Effector memory CD8-positive, alpha-beta T cell (primary cell): ENCODE measurements around the gene FAM83E.

Source experiments
- ATAC-seq: fragments of 150-1000 bp; cut with Tn5 transposase; replicated peaks from 2 replicates; pipeline ENCODE4 v1.10.0; 2021; ENCODE audit warnings: mild to moderate bottlenecking, moderate library complexity
- DNase-seq, 3 experiments: peaks; one replicate each; pipeline ENCODE4 v3.0.0; 2021
- H3K27ac Mint-ChIP-seq, 2 donors: one replicate each; pipeline ENCODE4 v1.8.0; 2022; ENCODE audit warnings: mild to moderate bottlenecking in 2 of 2, mixed read lengths in 2 of 2, moderate library complexity in 2 of 2
- H3K27me3 Mint-ChIP-seq, 2 donors: one replicate each; pipeline ENCODE4 v1.8.0; 2022; ENCODE audit warnings: mixed read lengths in 2 of 2
- H3K36me3 Mint-ChIP-seq: one replicate; pipeline ENCODE4 v1.8.0; 2022; ENCODE audit warnings: mild to moderate bottlenecking, moderate library complexity, mixed read lengths; ENCODE audit not compliant: insufficient read depth
- H3K4me1 Mint-ChIP-seq, 2 donors: one replicate each; pipeline ENCODE4 v1.8.0; 2022; ENCODE audit warnings: low read depth in 2 of 2, mixed read lengths in 2 of 2
- H3K4me3 Mint-ChIP-seq, 2 donors: one replicate each; pipeline ENCODE4 v1.8.0; 2022; ENCODE audit warnings: mild to moderate bottlenecking in 2 of 2, mixed read lengths in 2 of 2, moderate library complexity in 2 of 2
- H3K9me3 Mint-ChIP-seq, 2 donors: one replicate each; pipeline ENCODE4 v1.8.0; 2022; ENCODE audit warnings: mixed read lengths in 2 of 2

The FAM83E gene

DNA sequence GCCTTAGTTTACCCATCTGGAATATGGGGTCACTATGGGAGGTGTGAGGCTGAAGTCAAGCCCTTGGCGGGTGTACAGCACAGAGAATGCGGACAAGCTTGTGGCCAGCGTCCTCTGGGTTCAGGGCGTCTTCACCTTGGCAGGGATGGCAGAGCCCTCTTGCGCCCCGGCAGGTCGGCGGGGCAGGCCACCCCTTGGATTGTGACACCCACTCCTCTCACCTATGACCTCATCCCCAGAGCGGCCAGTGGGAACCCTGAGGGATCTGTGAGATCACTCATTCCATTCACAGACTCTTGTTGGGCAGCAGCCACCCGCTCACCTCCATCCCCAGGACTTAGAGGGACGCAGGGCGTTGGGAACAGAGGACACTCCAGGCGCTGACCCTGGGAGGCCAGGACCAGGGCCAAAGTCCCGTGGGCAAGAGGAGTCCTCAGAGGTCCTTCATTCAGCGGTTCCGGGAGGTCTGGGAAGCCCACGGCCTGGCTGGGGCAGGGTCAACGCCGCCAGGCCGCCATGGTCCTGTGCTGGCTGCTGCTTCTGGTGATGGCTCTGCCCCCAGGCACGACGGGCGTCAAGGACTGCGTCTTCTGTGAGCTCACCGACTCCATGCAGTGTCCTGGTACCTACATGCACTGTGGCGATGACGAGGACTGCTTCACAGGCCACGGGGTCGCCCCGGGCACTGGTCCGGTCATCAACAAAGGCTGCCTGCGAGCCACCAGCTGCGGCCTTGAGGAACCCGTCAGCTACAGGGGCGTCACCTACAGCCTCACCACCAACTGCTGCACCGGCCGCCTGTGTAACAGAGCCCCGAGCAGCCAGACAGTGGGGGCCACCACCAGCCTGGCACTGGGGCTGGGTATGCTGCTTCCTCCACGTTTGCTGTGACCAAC, 8.2 kb downstream of the FAM83E start, which contains the start of gene SPACA4:
TSS of gene SPACA4 (plus strand) at position 280 of the 896 bp plus-strand sequence. CDS start at position 517, 237 bp downstream.
- no peaks in the 10 kb centered on the region for H3K27me3 Mint-ChIP-seq
- no peak within 1 kb of the TSS for H3K27ac Mint-ChIP-seq
- H3K9me3 Mint-ChIP-seq: no peaks in the 10 kb centered on the region
- DNase-seq: no peak
- no peak within 1 kb of the TSS for H3K4me3 Mint-ChIP-seq
- peaks cover 4 to 5% of the 10 kb centered on the region in 2 donors for H3K4me1 Mint-ChIP-seq
- ATAC-seq: no peak
- H3K36me3 Mint-ChIP-seq: no peaks in the 10 kb centered on the region

DNA sequence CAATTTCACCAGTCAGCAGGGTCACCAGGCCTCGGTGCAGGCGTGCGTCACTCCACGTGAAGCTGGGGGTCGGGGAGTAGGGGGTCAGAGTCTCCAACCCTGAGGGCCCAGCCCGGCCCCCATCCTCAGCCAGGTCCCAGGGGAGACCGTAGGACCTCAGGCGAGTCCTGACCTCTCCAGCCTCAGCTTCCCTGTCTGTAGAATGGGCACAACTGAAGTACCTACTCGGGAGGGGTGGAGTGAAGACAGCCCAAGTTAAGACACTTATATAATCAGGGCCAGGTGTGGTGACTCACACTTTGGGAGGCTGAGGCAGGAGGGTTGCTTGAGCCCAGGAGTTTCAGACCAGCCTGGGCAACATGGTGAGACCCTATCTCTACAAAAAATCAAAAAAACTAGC, 11.0 kb downstream of the FAM83E start:
- Mint-ChIP-seq H3K4me3 (no peak overlapping the region), H3K27ac (no peak overlapping the region), H3K4me1 (peaks cover 3% of the 10 kb centered on the region in 2 donors), H3K27me3 (peaks cover 0 to 1% of the 10 kb centered on the region in 2 donors), H3K9me3 (no peaks in the 10 kb centered on the region), H3K36me3 (no peaks in the 10 kb centered on the region)
- ATAC-seq (no peak), DNase-seq (no peak)

DNA sequence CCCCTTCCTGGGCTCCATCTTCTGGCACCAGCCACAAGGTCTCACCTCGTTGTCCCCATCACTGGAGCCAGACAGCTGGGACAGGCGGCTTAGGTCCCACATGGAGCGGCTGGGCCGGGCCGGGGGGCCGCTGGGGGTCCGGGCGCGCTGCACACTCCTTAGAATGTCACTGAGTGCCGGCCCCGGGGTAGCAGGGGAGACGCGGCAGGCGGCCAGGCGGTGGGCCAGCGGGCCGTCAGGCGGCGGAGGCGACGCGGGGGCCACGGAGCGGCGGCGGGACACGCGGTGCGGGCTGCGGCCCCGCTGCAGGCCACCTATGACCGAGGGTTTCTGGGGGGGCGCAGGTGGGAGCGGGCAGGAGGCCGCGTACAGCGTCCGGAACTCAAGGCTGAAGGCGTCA, 11.4 kb downstream of the FAM83E start:
- no peaks in the 10 kb centered on the region for H3K4me1 Mint-ChIP-seq
- no peak overlapping the region for H3K4me3 Mint-ChIP-seq
- no peak overlapping the region for H3K27ac Mint-ChIP-seq

DNA sequence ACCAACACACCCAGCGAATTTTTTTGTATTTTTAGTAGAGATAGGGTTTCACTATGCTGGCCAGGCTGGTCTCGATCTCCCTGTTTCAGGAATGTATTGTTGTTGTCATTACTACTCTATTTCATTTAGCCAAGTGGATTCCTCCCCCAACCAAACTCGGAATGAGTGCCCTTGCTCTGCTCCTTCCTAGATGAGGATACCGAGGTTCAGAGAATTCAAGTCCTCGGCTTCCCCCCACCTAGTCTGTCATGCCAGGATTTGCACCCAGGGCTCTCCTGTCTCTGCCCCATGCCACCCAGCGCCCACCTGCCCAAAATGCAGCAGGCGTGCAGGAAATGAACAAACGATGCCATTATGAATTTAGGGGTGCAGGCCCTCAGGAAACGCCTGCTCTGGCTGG, 11.9 kb downstream of the FAM83E start:
- Mint-ChIP-seq H3K4me3 (no peak overlapping the region), H3K27me3 (peaks cover 0 to 8% of the 10 kb centered on the region in 2 donors), H3K36me3 (no peaks in the 10 kb centered on the region), H3K4me1 (no peaks in the 10 kb centered on the region), H3K9me3 (no peaks in the 10 kb centered on the region), H3K27ac (no peak overlapping the region)
- DNase-seq (no peak), ATAC-seq (no peak)

More for the DNA sequence above, 11.4 kb downstream of the FAM83E start:
- DNase-seq (no peak), ATAC-seq (no peak)
- Mint-ChIP-seq H3K9me3 (no peaks in the 10 kb centered on the region), H3K36me3 (no peaks in the 10 kb centered on the region), H3K27me3 (peaks cover 0 to 5% of the 10 kb centered on the region in 2 donors)

DNA sequence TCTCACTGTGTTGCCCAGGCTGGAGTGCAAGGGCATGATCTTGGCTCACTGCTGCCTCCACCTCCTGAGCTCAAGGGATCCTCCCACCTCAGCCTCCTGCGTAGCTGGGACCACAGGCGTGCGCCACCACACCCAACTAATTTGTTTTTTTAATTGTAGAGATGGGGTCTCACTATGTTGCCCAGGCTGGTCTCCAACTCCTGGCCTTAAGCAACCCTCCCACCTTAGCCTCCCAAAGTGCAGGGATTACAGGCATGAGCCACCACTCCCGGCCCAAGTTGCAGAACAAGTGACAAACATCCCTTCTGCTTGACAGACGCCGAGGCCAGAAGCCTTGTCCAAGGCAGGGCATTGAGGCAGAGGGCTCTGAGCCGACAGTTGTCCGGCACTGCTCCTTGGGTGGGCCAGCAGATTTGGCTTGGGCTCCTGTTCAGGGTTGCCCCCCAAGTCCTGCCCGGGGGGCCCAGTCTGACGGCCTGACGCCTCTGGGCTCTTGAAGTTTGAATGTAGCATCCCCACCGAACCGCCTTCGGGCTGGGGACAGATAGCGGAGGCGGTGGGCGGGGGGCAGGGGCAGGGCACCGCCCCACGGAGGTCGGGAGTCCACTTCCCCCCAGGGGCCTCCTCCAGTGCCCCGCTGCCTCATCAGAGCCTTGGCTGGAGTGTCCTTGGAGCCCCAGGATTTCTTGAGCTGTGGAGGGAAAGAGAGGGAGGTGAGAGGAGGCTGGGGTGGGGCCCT, 14.0 kb downstream of the FAM83E start:
- no peaks in the 10 kb centered on the region for H3K9me3 Mint-ChIP-seq
- no peak overlapping the region for H3K27ac Mint-ChIP-seq
- no peak for ATAC-seq
- no peak for DNase-seq
- peaks cover 0 to 7% of the 10 kb centered on the region in 2 donors for H3K4me1 Mint-ChIP-seq
- no peak overlapping the region for H3K4me3 Mint-ChIP-seq
- H3K27me3 Mint-ChIP-seq: peaks cover 0 to 8% of the 10 kb centered on the region in 2 donors
- H3K36me3 Mint-ChIP-seq: no peaks in the 10 kb centered on the region

DNA sequence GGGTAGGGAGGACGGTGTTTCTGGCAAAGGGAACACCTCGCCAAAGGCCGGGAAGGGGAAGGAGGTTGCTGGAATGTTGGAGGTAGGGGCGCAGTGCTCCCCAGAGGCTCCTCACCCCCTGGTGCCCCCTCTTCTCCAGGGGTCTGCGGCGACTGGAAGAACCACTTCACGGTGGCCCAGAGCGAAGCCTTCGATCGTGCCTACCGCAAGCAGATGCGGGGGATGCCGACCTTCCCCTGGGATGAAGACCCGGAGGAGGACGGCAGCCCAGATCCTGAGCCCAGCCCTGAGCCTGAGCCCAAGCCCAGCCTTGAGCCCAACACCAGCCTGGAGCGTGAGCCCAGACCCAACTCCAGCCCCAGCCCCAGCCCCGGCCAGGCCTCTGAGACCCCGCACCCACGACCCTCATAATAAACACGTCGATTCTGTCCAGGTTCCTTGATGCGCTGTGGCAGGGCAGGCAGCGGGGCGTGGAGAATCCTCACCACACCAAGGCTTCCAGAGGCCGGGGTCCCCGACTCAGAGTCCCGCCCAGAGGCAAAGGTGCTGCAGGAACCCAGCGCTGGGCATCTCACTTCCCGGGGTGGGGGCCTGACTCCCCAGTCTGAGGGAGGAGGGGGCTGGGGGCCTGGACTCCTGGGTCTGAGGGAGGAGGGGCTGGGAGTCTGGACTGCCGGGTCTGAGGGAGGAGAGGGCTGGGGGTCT, 15.7 kb downstream of the FAM83E start:
- DNase-seq: no peak
- Mint-ChIP-seq H3K27ac (peak overlapping the region in 1 of 2 donors; percentile 11), H3K27me3 (peaks cover 0 to 8% of the 10 kb centered on the region in 2 donors), H3K9me3 (no peaks in the 10 kb centered on the region), H3K4me3 (no peak overlapping the region), H3K4me1 (peaks cover 4 to 11% of the 10 kb centered on the region in 2 donors), H3K36me3 (no peaks in the 10 kb centered on the region)
- ATAC-seq: no peak

DNA sequence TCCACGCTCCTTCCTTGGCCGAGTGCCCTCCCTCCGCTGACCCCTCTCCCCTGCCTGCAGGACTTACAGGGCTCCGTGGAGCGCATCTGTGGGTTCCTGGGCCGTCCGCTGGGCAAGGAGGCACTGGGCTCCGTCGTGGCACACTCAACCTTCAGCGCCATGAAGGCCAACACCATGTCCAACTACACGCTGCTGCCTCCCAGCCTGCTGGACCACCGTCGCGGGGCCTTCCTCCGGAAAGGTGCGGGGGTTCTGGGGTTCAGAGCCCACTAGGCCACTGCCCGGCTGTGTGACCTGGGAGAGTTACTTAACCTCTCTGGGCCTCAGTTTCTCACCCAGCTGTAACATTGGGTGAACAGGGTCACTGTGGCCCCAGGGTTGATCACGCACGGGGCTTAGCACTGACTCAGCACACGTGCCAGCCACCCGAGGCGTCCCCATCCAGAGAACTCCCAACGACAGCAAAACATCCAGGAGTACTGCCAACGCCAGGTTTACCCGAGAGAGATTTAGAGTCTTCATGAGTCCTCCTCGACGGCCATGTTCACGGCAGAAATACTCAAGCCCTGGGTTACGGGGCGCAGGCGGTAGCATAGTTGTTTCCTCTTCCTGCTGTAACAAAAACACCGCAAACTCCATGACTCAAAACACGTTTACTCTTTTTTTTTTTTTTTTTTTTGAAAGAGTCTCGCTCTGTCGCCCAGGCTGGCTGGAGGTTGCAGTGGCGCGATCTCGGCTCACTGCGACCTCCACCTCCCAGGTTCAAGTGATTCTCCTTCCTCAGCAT, 18.0 kb downstream of the FAM83E start:
- Mint-ChIP-seq H3K27me3 (peaks cover 0 to 8% of the 10 kb centered on the region in 2 donors), H3K4me1 (peaks cover 4 to 14% of the 10 kb centered on the region in 2 donors), H3K36me3 (peaks cover 4% of the 10 kb centered on the region), H3K27ac (peak overlapping the region; percentile 58 to 91), H3K9me3 (no peaks in the 10 kb centered on the region), H3K4me3 (peak overlapping the region; percentile 58 to 68)
- ATAC-seq (peak; percentile 97), DNase-seq (peak in 2 of 3 experiments; percentile 29 to 35)

DNA sequence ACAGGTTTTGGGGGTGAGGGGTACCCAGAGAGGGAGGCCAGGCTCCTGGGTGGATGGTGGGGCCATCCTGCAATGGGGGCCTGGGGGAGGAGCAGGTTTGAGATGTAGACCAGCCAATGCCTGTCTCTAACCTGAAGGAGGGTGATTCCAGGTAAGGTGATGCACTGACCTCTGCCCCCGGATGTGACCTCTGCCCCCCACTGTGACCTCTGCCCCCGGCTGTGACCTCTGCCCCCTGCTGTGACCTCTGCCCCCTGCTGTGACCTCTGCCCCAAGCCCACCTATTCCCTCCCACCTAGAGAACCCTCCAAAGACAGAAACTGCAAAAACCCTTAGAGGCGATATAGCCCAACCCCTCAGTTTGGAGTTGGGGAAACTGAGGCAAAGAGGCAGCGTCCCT, 18.6 kb downstream of the FAM83E start:
- no peak for ATAC-seq
- Mint-ChIP-seq H3K27ac (peak overlapping the region; percentile 76 to 91), H3K4me1 (peaks cover 4 to 15% of the 10 kb centered on the region in 2 donors), H3K27me3 (peaks cover 0 to 8% of the 10 kb centered on the region in 2 donors), H3K36me3 (peaks cover 4% of the 10 kb centered on the region), H3K4me3 (peak overlapping the region in 1 of 2 donors; percentile 40), H3K9me3 (no peaks in the 10 kb centered on the region)
- no peak for DNase-seq

DNA sequence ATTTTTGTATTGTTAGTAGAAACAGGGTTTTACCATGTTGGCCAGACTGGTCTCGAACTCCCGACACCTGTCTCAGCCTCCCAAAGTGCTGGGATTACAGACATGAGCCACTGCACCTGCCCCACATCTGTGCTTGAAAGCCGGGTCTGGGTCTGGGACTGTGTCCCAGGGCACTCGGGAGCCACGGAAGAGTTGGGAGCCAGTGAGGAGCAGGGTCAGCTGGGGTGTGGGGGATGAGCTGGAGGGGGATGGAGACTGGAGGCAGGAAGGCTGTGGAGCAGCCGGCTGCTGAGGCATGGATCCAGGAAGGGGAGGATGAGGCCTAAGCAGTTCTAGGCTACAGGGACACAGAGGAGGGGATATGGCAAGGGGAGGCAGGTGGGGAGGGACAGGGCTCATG, 19.0 kb downstream of the FAM83E start:
- no peak for ATAC-seq
- Mint-ChIP-seq H3K4me3 (peak overlapping the region; percentile 27 to 40), H3K4me1 (peaks cover 4 to 15% of the 10 kb centered on the region in 2 donors)

DNA sequence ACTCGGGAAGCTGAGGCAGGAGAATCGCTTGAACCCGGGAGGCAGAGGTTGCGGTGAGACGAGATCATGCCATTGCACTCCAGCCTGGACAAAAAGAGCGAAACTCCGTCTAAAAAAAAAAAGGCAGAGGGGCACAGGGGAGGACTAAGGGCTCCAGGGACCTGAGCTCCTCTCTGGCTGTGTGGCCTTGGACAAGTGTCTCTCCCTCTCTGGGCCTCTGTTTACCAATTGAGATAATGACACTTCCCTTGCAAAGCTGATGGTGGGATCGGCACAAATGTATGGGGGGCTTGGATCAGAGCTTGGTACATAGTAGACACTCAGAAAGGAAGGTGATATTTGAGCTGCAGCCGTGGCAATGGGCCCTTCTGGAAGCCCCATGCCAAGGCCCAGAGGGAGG, 19.7 kb downstream of the FAM83E start:
- H3K4me3 Mint-ChIP-seq: peak overlapping the region; percentile 9 to 40

More for the DNA sequence above, 19.0 kb downstream of the FAM83E start:
- H3K27me3 Mint-ChIP-seq: peaks cover 0 to 8% of the 10 kb centered on the region in 2 donors
- no peaks in the 10 kb centered on the region for H3K9me3 Mint-ChIP-seq
- H3K36me3 Mint-ChIP-seq: peaks cover 4% of the 10 kb centered on the region
- DNase-seq: no peak
- peak overlapping the region; percentile 39 to 76 for H3K27ac Mint-ChIP-seq

DNA sequence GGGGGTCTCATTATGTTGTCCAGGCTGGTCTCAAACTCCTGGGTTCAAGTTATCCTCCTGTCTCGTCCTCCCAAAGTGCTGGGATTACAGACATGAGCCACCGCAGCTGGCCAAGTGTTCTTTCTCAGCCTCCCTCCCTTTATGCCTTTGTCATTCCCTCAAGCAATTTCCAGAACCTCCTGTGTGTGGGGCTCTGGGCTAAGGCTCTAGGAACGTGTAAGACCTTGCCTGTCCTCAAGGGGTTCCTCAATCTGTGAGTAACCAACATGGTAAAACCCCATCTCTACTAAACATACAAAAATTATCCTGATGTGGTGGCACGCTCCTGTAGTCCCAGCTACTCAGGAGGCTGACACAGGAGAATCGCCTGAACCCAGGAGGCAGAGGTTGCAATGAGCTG, 23.9 kb downstream of the FAM83E start:
- peaks cover 0 to 6% of the 10 kb centered on the region in 2 donors for H3K27me3 Mint-ChIP-seq
- H3K36me3 Mint-ChIP-seq: peaks cover 8% of the 10 kb centered on the region
- ATAC-seq (no peak), DNase-seq (no peak)
- peaks cover 13 to 18% of the 10 kb centered on the region in 2 donors for H3K4me1 Mint-ChIP-seq
- H3K9me3 Mint-ChIP-seq: no peaks in the 10 kb centered on the region
- H3K4me3 Mint-ChIP-seq: no peak overlapping the region
- H3K27ac Mint-ChIP-seq: peak overlapping the region in 1 of 2 donors; percentile 91

More for the DNA sequence above, 19.7 kb downstream of the FAM83E start:
- Mint-ChIP-seq H3K9me3 (no peaks in the 10 kb centered on the region), H3K27me3 (peaks cover 0 to 8% of the 10 kb centered on the region in 2 donors), H3K27ac (peak overlapping the region in 1 of 2 donors; percentile 39), H3K4me1 (peaks cover 4 to 15% of the 10 kb centered on the region in 2 donors), H3K36me3 (peaks cover 4% of the 10 kb centered on the region)
- ATAC-seq (no peak), DNase-seq (no peak)

DNA sequence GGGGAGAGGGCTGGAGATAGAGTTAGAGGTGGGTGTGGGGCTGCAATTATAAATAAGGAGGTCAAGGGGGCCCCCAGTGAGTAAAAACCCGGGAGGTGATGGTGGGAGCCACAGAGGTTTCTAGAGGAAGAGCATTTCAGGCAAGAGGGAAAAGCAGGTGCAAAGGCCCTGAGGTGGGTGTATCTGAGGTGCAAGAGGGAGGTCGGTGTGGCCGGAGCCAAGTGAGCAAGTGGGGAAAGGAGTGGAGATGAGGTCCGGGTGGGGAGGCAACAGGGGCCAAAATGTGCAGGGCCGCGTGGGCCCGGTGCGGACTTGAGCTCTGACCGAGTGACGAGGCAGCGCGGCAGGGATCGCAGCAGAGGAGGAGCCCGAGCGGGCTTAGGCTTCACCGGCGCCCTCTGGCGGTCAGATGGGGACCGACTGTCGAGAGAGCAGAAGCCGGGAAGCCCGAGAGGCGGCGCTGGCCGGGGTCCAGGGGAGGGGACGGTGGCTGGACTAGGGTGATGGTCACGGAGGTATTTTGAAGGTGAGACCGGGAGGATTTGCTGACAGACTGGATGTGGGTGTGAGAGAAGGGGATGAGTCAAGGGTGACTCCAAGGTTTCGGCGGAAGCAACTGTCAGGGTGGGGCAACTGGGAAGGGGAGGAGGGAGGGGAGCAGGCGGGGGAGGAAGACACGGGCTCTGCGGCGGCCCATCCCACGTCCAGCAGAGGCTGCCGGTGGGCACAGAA, 26.0 kb downstream of the FAM83E start:
- peak overlapping the region; percentile 79 to 83 for H3K4me3 Mint-ChIP-seq
- ATAC-seq: peak; percentile 92
- DNase-seq: peak; percentile 88 to 89 (median 89)
- H3K27me3 Mint-ChIP-seq: peaks cover 0 to 12% of the 10 kb centered on the region in 2 donors
- peaks cover 5% of the 10 kb centered on the region for H3K36me3 Mint-ChIP-seq
- H3K9me3 Mint-ChIP-seq: no peaks in the 10 kb centered on the region
- H3K4me1 Mint-ChIP-seq: peaks cover 15 to 16% of the 10 kb centered on the region in 2 donors
- peak overlapping the region; percentile 67 to 89 for H3K27ac Mint-ChIP-seq
